Mucosa of stomach (tissue), 1 donor: Measurements from ENCODE around the gene PPP1R12B.
"Not testable (repeated sequence)": the region's sequence is repeated elsewhere in the genome, so short reads cannot be mapped to it uniquely, and the experiment has no call there.

Experiments used
- H3K27me3 ChIP-seq: one replicate; pipeline ENCODE4 v1.7.0; 2013; ENCODE audit warnings: mild to moderate bottlenecking, low read length; ENCODE audit not compliant: control insufficient read depth, insufficient read depth
- H3K36me3 ChIP-seq: one replicate; pipeline ENCODE4 v1.7.0; 2013; ENCODE audit warnings: low read length; ENCODE audit not compliant: control insufficient read depth, insufficient read depth
- H3K4me1 ChIP-seq: one replicate; pipeline ENCODE4 v1.7.0; 2013; ENCODE audit warnings: mild to moderate bottlenecking, low read length; ENCODE audit not compliant: control insufficient read depth, insufficient read depth
- H3K4me3 ChIP-seq: one replicate; pipeline ENCODE4 v1.7.0; 2013; ENCODE audit warnings: low read length
- H3K9ac ChIP-seq: one replicate; pipeline ENCODE4 v1.7.0; 2013; ENCODE audit warnings: mild to moderate bottlenecking, low read length, moderate library complexity
- H3K9me3 ChIP-seq: one replicate; pipeline ENCODE4 v1.7.0; 2013; ENCODE audit warnings: mild to moderate bottlenecking, low read length, moderate library complexity; ENCODE audit not compliant: control insufficient read depth
- donor health status: Pancreatic carcinoma.

The PPP1R12B gene

DNA sequence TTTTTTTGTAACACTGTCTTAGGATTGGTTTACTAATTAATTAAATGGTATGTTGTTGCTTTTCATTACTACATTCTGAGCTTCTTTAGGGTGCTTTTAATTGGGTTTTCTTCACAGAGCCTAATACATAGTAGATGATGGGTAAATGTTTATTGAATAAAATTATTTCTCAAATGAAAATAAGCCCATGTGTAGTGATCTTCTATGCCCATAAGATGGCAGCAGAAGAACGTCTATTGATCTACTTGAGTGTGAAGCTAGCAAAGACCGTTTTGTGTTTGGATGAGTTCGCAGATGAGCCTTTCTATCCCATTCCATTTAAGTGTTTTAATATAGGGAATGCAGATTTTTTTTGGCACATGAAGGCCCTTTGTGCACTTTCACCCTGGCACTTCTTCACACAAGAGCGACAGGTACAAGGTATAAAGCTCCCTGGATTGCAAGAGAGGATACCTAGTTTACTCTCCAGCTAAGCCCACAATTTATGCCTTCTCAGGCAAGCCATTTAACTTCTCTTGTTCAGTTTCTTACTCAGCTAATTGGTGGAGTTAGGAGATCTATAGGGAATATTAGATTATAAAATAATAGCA lies 115.7 kb downstream of the PPP1R12B start:
- not testable (repeated sequence) for H3K9ac ChIP-seq, H3K4me3 ChIP-seq, H3K9me3 ChIP-seq, H3K27me3 ChIP-seq, H3K36me3 ChIP-seq
- H3K4me1 ChIP-seq, result peaks cover 29% of the 10 kb centered on the region

DNA sequence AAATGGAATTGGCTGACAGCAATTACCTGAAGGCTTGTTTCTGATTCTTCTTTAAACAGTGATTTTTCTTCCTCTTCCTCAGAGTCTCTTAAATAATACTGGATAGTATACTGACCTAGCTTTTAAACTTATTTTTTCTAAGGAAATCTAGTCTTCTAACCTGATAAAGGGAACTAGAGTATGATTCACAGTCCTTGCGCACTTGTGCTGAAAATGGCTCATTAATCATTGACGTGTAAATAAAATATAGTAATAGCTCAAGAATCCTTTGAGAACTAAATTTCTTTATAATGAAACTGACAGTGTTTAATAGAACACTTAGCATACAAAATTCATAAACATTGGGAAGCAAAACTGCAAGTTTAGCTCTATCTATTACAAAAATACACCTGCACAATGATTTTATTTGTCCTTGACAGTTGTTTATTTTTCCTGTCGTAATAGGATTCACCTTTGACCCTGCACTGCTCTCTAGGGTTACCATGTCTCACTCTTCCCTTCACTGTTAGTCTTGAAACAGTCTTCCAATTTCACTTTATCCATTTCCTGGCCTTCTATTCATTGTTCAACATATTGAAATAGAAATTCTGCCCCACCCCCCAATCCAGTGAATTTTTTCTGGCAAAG lies 117.3 kb downstream of the PPP1R12B start:
- peaks cover 23% of the 10 kb centered on the region for H3K4me1 ChIP-seq
- H3K9me3 ChIP-seq, H3K9ac ChIP-seq, H3K36me3 ChIP-seq, H3K27me3 ChIP-seq, H3K4me3 ChIP-seq: not testable (repeated sequence)

DNA sequence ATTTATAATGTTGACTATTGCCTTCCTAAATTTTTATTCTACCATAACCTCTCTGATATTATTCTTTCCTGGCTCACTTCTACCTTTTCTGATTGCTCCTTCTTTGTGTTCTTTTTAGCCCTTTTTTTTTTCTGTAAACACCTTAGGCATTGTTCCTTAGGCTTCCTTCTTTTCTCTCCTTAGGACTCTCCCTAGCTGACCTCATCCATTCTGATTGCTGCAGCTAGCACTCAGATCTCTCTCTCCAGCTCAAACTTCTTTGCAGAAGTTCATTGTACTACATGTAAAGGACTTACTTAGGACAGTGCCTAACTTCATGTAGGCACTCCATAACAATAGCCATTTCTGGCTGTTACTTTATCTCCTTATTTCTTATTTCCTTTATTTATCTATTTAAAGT lies 117.8 kb downstream of the PPP1R12B start:
- H3K4me1 ChIP-seq, result peaks cover 23% of the 10 kb centered on the region
- H3K9ac ChIP-seq, H3K4me3 ChIP-seq, H3K27me3 ChIP-seq, H3K36me3 ChIP-seq, H3K9me3 ChIP-seq: not testable (repeated sequence)

DNA sequence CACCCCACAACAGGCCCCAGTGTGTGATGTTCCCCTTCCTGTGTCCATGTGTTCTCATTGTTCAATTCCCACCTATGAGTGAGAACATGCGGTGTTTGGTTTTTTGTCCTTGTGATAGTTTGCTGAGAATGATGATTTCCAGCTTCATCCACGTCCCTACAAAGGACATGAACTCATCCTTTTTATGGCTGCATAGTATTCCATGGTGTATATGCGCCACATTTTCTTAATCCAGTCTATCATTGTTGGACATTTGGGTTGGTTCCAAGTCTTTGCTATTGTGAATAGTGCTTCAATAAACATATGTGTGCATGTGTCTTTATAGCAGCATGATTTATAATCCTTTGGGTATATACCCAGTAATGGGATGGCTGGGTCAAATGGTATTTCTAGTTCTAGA lies 118.9 kb downstream of the PPP1R12B start:
- H3K9me3 ChIP-seq, H3K9ac ChIP-seq, H3K36me3 ChIP-seq, H3K4me3 ChIP-seq, H3K27me3 ChIP-seq: not testable (repeated sequence)
- H3K4me1 ChIP-seq, result peaks cover 14% of the 10 kb centered on the region

DNA sequence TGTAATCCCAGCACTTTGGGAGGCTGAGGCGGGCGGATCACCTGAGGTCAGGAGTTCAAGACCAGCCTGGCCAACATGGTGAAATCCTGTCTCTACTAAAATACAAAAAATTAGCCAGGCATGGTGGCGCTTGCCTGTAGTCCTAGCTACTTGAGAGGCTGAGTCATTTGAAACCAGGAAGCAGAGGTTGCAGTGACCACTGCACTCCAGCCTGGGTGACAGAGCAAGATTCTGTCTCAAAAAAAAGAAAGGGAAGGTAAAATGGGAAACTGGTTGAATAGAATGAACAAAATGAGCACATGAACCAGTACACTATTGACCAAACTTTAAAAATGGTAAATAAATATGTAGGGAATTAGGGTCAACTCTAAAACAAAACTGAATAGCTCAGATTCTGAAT lies 120.2 kb downstream of the PPP1R12B start:
- H3K9ac ChIP-seq, H3K4me3 ChIP-seq, H3K27me3 ChIP-seq, H3K9me3 ChIP-seq, H3K36me3 ChIP-seq, H3K4me1 ChIP-seq: not testable (repeated sequence)

DNA sequence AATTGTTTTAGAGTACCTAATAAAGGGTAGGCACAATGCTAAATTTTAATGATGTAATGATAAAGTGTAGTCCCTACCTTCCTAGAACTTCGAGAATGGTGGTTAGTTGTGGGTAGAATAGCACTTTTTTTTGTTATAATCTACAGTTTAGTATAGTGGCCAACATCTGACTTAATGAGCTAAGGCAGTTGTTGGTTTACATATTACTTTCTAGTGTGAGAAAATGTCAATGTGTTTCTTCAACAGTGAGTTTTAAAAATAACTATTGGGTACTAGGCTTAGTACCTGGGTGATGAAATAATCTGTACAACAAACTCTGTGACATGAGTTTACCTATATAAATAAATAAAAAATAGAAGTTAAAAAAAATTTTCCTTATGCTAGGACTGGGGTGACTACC lies 120.6 kb downstream of the PPP1R12B start:
- not testable (repeated sequence) for H3K4me3 ChIP-seq, H3K27me3 ChIP-seq, H3K9ac ChIP-seq, H3K9me3 ChIP-seq, H3K36me3 ChIP-seq, H3K4me1 ChIP-seq

DNA sequence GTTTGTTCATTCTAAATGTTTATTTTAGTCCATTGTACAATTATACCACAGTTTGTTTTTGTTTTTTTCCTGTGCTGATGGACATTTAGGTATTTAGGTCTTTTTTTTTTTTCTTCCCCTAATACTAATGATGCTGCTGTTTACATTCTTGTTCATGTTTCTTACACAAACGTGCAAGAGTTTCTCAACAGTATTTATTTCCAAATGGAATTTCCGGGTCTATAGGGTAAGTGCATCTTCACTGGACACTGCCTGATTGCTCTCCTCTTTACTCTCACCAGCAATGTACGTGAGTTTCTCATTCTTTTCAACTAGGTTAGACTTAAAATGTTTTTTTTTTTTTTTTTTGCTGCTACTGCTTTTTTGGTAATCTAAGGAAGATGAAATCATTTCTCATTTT lies 122.7 kb downstream of the PPP1R12B start:
- no peaks in the 10 kb centered on the region for H3K36me3 ChIP-seq
- no peak overlapping the region for H3K4me3 ChIP-seq
- no peaks in the 10 kb centered on the region for H3K9me3 ChIP-seq
- no peaks in the 10 kb centered on the region for H3K4me1 ChIP-seq
- H3K9ac ChIP-seq, result no peak overlapping the region
- H3K27me3 ChIP-seq, result no peaks in the 10 kb centered on the region

DNA sequence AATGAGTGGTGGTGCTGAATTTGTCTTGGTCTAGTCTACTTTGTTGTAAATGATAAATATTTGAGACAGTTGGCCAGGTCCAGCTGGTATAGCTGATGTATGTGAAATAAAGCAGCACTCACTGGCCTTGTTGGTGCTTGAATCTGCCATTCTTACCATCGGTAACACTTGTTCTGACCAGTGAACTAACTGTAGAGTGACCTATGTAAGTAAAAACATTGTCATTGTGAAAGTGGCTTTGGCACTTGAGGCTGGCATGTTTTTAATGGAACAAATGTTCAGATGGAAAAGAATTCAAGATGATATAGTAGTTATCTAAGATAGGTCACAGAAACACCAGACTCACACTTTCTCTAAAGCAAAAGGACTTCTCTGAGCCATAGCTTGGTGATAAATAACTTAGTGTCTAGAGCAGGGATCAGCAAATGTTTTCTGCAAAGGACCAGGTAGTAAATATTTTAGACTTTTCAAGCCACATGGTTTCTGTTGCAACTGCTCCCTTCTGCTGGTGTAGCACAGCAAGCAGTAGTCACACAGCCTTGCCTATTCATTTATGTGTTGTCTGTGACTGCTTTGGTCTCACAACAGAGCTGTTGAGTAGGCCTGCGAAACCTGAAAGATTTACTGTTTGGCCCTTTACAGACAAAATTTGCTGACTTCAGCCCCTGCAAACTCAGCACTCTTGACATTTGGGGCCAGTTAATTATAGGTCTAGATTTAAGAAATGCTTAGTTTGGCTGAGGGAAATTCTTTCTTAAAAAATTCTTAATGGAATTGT lies 124.0 kb downstream of the PPP1R12B start:
- not testable (repeated sequence) for H3K4me1 ChIP-seq, H3K9me3 ChIP-seq, H3K9ac ChIP-seq, H3K36me3 ChIP-seq, H3K27me3 ChIP-seq, H3K4me3 ChIP-seq

DNA sequence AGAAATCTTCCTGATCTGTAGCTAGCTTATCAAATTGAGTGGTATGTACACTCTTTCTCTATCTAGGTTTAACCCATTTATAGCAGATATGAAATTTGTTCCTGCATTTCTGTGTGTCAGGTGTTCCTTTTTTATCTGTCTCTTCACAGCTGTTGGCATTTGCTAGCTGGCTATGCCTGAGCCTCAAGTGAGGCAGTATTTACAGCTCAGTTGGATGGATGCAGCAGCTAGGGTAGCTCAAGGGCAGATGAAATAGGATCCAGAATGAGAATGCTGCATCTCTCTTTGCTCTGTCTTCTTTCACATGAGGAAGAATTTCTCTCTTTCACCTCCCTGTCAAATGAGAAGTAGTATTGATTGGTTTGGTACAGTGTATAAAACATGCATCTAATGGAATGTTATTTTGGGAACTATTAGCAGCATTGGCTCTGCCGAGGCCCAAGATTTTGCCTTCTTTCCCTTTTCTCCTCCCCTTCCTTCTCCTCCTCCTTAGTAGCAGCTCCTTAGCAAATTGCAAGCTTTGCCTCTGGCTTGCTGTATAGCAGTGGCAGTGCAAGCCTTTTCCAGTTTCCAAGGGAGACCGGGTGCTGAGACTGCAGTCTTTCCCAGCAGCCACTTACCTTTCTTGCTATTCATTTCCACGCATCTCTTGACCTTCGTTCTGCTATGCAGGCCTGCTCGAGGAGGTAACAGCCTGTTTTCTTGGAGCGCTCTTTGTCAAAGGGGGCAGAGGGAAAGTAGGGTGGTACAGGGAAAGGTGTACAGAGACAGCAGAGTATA lies 125.0 kb downstream of the PPP1R12B start:
- H3K27me3 ChIP-seq, H3K9ac ChIP-seq, H3K4me1 ChIP-seq, H3K9me3 ChIP-seq, H3K4me3 ChIP-seq, H3K36me3 ChIP-seq: not testable (repeated sequence)

DNA sequence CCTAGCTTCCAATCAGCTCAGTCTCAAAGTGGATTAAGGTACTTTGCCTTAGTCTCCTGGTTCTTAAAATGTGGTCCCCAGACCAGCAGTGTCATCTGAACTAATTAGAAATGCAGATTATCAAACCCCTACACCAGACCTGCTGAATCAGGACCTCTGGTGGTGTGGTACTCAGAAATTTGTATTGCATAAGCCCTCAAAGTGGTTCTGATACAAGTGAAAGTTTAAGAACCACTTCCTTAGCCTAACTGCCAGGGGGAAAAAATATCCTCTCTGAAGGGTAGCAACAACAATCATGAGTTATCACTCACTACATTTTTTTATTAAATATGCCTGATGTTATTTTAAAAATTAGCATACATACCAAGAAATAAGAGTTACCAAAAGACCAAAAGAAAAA lies 131.2 kb downstream of the PPP1R12B start:
- H3K9ac ChIP-seq, H3K4me3 ChIP-seq, H3K9me3 ChIP-seq, H3K27me3 ChIP-seq, H3K36me3 ChIP-seq, H3K4me1 ChIP-seq: not testable (repeated sequence)

DNA sequence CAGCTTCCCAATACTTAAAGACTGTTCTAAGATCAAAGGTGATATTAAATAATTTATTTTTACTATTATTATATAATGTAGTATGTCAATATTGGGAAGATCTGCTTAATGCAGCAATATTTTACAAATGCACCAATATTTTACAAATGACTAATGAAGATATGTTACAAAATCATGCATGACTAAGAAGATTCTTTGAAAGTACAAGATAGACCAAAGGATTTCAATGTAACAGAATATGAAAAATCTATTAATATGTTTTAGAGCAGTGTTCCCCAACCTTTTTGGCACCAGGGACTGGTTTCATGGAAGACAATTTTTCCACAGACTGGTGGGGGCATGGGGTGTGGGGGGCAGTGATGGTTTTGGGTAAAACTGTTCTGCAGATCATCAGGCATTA lies 132.1 kb downstream of the PPP1R12B start:
- not testable (repeated sequence) for H3K4me1 ChIP-seq, H3K4me3 ChIP-seq, H3K27me3 ChIP-seq, H3K36me3 ChIP-seq, H3K9me3 ChIP-seq, H3K9ac ChIP-seq

DNA sequence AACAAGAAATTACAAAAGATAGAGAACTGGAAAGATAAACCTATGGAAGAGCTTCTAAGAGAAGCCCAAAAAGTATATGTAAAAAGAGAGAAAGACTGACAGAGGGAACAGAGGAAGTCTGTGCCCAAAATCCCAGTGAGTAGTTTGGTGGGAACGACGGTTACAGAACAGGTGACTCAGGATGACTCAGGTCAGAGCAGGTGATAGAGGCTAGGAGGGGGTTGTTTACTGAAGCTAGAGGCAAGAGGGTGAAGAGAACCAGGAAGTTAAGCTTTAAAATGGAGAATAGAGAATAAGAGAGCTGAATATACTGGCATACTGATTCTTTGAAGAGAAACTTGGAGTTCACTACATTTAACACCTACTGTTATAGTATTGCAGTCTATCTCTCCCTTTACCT lies 134.9 kb downstream of the PPP1R12B start:
- not testable (repeated sequence) for H3K36me3 ChIP-seq, H3K27me3 ChIP-seq, H3K9ac ChIP-seq, H3K4me3 ChIP-seq, H3K9me3 ChIP-seq, H3K4me1 ChIP-seq
